Activated effector memory CD4-positive, alpha-beta T cell treated with anti-CD3 and anti-CD28 coated beads, Interleukin-2, amount 50 U/mL, for 16 hours (primary cell): ENCODE data around the gene SV2B.
A peak's percentile ranks its signal among the peaks of the same experiment; 100 is the strongest.

Source experiments
- DNase-seq: peaks from one replicate; pipeline ENCODE4 v3.0.0-alpha.2; 2020

Gene SV2B

GRCh38 chr15:91275844-91276243, 175.8 kb downstream of the SV2B start:
- DNase-seq: no peak

GRCh38 chr15:91278951-91279350, 178.9 kb downstream of the SV2B start:
- no peak for DNase-seq

GRCh38 chr15:91279486-91279885, 179.4 kb downstream of the SV2B start:
- no peak for DNase-seq

- no peak for DNase-seq
These were observed 181.9 kb downstream of the SV2B start for GRCh38 chr15:91281947-91282346.

- DNase-seq: no peak
These were observed 182.4 kb downstream of the SV2B start for GRCh38 chr15:91282486-91282885.

- no peak for DNase-seq
These were observed 183.1 kb downstream of the SV2B start for GRCh38 chr15:91283155-91283554.

GRCh38 chr15:91284758-91285466, 184.9 kb downstream of the SV2B start:
- DNase-seq: no peak

- no peak for DNase-seq
These were observed 189.3 kb downstream of the SV2B start for GRCh38 chr15:91289324-91289723.

GRCh38 chr15:91290553-91290952, 190.5 kb downstream of the SV2B start:
- no peak for DNase-seq

- DNase-seq: no peak
These were observed 191.6 kb downstream of the SV2B start for GRCh38 chr15:91291673-91292072.

- no peak for DNase-seq
These were observed 194.3 kb downstream of the SV2B start for GRCh38 chr15:91294344-91294743.

GRCh38 chr15:91294795-91295194, 194.7 kb downstream of the SV2B start:
- no peak for DNase-seq

- no peak for DNase-seq
These were observed 198.0 kb downstream of the SV2B start for GRCh38 chr15:91298101-91298500.

- DNase-seq: peak; percentile 67
These were observed 202.8 kb downstream of the SV2B start for GRCh38 chr15:91302588-91303439.

- no peak for DNase-seq
These were observed 204.2 kb downstream of the SV2B start for GRCh38 chr15:91304210-91304609.

- DNase-seq: no peak
These were observed 204.7 kb downstream of the SV2B start for GRCh38 chr15:91304786-91305185.

GRCh38 chr15:91306144-91306543, 206.1 kb downstream of the SV2B start:
- no peak for DNase-seq

- DNase-seq: no peak
These were observed 207.5 kb downstream of the SV2B start for GRCh38 chr15:91307601-91308000.

- DNase-seq: no peak
These were observed 208.1 kb downstream of the SV2B start for GRCh38 chr15:91308199-91308598.

- DNase-seq: no peak
These were observed 208.8 kb downstream of the SV2B start for GRCh38 chr15:91308855-91309254.

- DNase-seq: peak; percentile 69
These were observed 211.9 kb downstream of the SV2B start for GRCh38 chr15:91311986-91312385.

GRCh38 chr15:91316126-91316525, 216.1 kb downstream of the SV2B start:
- no peak for DNase-seq

GRCh38 chr15:91318516-91318915, 218.5 kb downstream of the SV2B start:
- DNase-seq: no peak

- no peak for DNase-seq
These were observed 218.9 kb downstream of the SV2B start for GRCh38 chr15:91318931-91319330.
